K562 (cell line): ENCODE data around the gene CLEC3B. TPM values are rescaled to one million over a fixed set of nuclear protein-coding genes. Genes with fewer than 3 reads are reported as not detected.

Source experiments
- ATAC-seq: fragments of 200-7000 bp; cut with Tn5 transposase; 3 replicates; pipeline ENCODE4 v1.9.1; 2020; ENCODE audit warnings: moderate library complexity
- BruUV-seq: library from RNA; stranded (reverse); fragments of 400-500 nt; replicated peaks from 2 replicates; lab custom pipeline; 2021; lab: Mats Ljungman, UMichigan
- CTCF ChIA-PET: fragments of 300-600 bp; formaldehyde crosslinking; extraction: SDS; loops from one replicate; lab custom pipeline; 2021; ENCODE audit warnings: low intra/inter-chr PET ratio; lab: Yijun Ruan, JAX
- POLR2A ChIA-PET: fragments of 300-600, 350-650 bp; sonication (Branson Sonifier 250); formaldehyde crosslinking; extraction: SDS; loops from one replicate; lab custom pipeline; 2021; ENCODE audit warnings: antibody characterized with exemption, inconsistent platforms; lab: Yijun Ruan, JAX
- DNase-seq, 4 experiments: peaks; one replicate each; pipeline versions ENCODE4 v3.0.0 to v3.0.0-alpha.2; 2011 to 2018; ENCODE audit warnings: low spot score in 3 of 4, mixed read lengths in 3 of 4; ENCODE audit errors: extremely low read depth in 1 of 4
- FAIRE-seq: peaks from 2 replicates; lab custom pipeline; 2011; peaks lifted over from hg19 to GRCh38; lab: Jason Lieb, UNC
- H2AFZ ChIP-seq: 2 replicates; pipeline ENCODE4 v1.6.0; 2011; ENCODE audit warnings: low read depth, low read length, control low read depth, inconsistent platforms
- H3K27ac ChIP-seq: fragments of 200-600 bp; 3 replicates; pipeline ENCODE4 v1.8.0; 2011; ENCODE audit warnings: low read depth, mild to moderate bottlenecking, control low read depth, inconsistent platforms, low read length, moderate library complexity, mixed read lengths; ENCODE audit errors: extremely low read depth
- H3K27me3 ChIP-seq, 2 experiments: fragments of 300-600 bp in 1 of 2; 2 replicates in 1 of 2; 3 replicates in 1 of 2; pipeline versions ENCODE4 v1.6.0 to v1.8.0; 2011; ENCODE audit warnings: inconsistent platforms in 2 of 2, low read length in 2 of 2, mild to moderate bottlenecking in 1 of 2, mixed read lengths in 1 of 2, moderate library complexity in 1 of 2; ENCODE audit not compliant: control insufficient read depth in 2 of 2, insufficient read depth in 2 of 2
- H3K36me3 ChIP-seq: fragments of 300-600 bp; 3 replicates; pipeline ENCODE4 v1.8.0; 2011; ENCODE audit warnings: mild to moderate bottlenecking, low read length, inconsistent platforms; ENCODE audit not compliant: control insufficient read depth, insufficient read depth
- H3K4me1 ChIP-seq, 2 experiments: fragments of 200-600 bp in 1 of 2; replicated peaks in 1 of 2; 2 replicates in 1 of 2; 3 replicates in 1 of 2; pipeline versions ENCODE4 v1.5.1 to v1.8.0; 2011; ENCODE audit warnings: inconsistent platforms in 2 of 2, low read length in 2 of 2, mild to moderate bottlenecking in 1 of 2, mixed read lengths in 1 of 2, moderate library complexity in 1 of 2; ENCODE audit not compliant: control insufficient read depth in 2 of 2, insufficient read depth in 2 of 2
- H3K4me2 ChIP-seq: 2 replicates; pipeline ENCODE4 v1.6.1; 2011; ENCODE audit warnings: low read length, control low read depth, inconsistent platforms, mixed read lengths; ENCODE audit not compliant: insufficient read depth
- H3K4me3 ChIP-seq: fragments of 200-600 bp; sonication (generic), shearing (Covaris generic); 2 replicates; pipeline ENCODE4 v1.5.1; 2016; ENCODE audit warnings: control low read depth, inconsistent platforms
- H3K79me2 ChIP-seq: fragments of 200-600 bp; 3 replicates; pipeline ENCODE4 v1.8.0; 2011; ENCODE audit warnings: low read length, inconsistent platforms; ENCODE audit not compliant: control insufficient read depth, insufficient read depth
- H3K9ac ChIP-seq, 2 experiments: 2 replicates each; pipeline versions ENCODE4 v1.6.0 to v1.6.1; 2011; ENCODE audit warnings: low read depth in 2 of 2, low read length in 2 of 2, control low read depth in 1 of 2, inconsistent platforms in 1 of 2, mild to moderate bottlenecking in 1 of 2, mixed read lengths in 1 of 2; ENCODE audit not compliant: insufficient read depth in 1 of 2
- H3K9me1 ChIP-seq: one replicate; pipeline ENCODE4 v1.6.0; 2011; ENCODE audit warnings: inconsistent platforms, mild to moderate bottlenecking, low read length, moderate library complexity; ENCODE audit not compliant: control insufficient read depth, insufficient read depth
- H3K9me3 ChIP-seq: replicated peaks from 2 replicates; pipeline ENCODE4 v1.5.1; 2011; ENCODE audit warnings: low read depth, low read length, inconsistent platforms; ENCODE audit not compliant: control insufficient read depth, insufficient read depth
- H4K20me1 ChIP-seq: replicated peaks from 2 replicates; pipeline ENCODE4 v1.6.1; 2011; ENCODE audit warnings: low read length, inconsistent platforms, mixed read lengths; ENCODE audit not compliant: control insufficient read depth, insufficient read depth
- BRD4 ChIP-seq: fragments of 200-600 bp; sonication (generic); IDR thresholded peaks from 2 replicates; pipeline ENCODE4 v1.6.1; 2017; ENCODE audit warnings: inconsistent platforms
- GABPB1 ChIP-seq: sonication (generic); formaldehyde crosslinking; IDR thresholded peaks from 2 replicates; pipeline ENCODE4 v1.8.0; 2022; ENCODE audit warnings: mild to moderate bottlenecking, missing genetic modification reagents
- ID3 ChIP-seq, 2 experiments: fragments of 250-450 bp in 1 of 2; fragments of 450-650 bp in 1 of 2; sonication (Bioruptor Pico) in 1 of 2; IDR thresholded peaks; 2 replicates each; pipeline versions ENCODE4 v1.6.1 to v1.8.0; 2016 to 2021; ENCODE audit warnings: mild to moderate bottlenecking in 2 of 2, moderate library complexity in 2 of 2, missing compliant biosample characterization in 1 of 2, missing genetic modification characterization in 1 of 2
- ILF3 ChIP-seq: fragments of 450-650 bp; IDR thresholded peaks from 2 replicates; pipeline ENCODE4 v1.6.1; 2018; ENCODE audit warnings: antibody characterized with exemption, mild to moderate bottlenecking, moderate library complexity, borderline replicate concordance
- NEUROD1 ChIP-seq: fragments of 150-350 bp; IDR thresholded peaks from 2 replicates; pipeline ENCODE4 v1.6.1; 2014; ENCODE audit warnings: borderline replicate concordance, low read length, low read depth; ENCODE audit not compliant: partially characterized antibody
- NR4A1 ChIP-seq, 2 experiments: fragments of 250-450 bp in 1 of 2; fragments of 450-650 bp in 1 of 2; sonication (Bioruptor Pico) in 1 of 2; IDR thresholded peaks; 2 replicates each; pipeline versions ENCODE4 v1.4.0 to v1.6.1; 2016 to 2020; ENCODE audit warnings: mild to moderate bottlenecking in 2 of 2, missing compliant biosample characterization in 1 of 2, missing genetic modification characterization in 1 of 2, moderate library complexity in 1 of 2
- PKNOX1 ChIP-seq: fragments of 450-650 bp; IDR thresholded peaks from 2 replicates; pipeline ENCODE4 v1.6.1; 2016
- RFX7 ChIP-seq: fragments of 250-450 bp; sonication (Bioruptor Pico); IDR thresholded peaks from 2 replicates; pipeline ENCODE4 v1.5.1; 2021; ENCODE audit warnings: mild to moderate bottlenecking
- THRAP3 ChIP-seq: fragments of 450-650 bp; IDR thresholded peaks from 2 replicates; pipeline ENCODE4 v1.6.1; 2016; ENCODE audit warnings: mild to moderate bottlenecking, inconsistent platforms, borderline replicate concordance
- ZNF133 ChIP-seq: fragments of 250-450 bp; sonication (Bioruptor Pico); IDR thresholded peaks from 2 replicates; pipeline ENCODE4 v1.4.0; 2020; ENCODE audit warnings: mild to moderate bottlenecking
- ZNF639 ChIP-seq, 2 experiments: fragments of 200-800 bp in 1 of 2; sonication (Bioruptor generic) in 1 of 2; sonication (generic) in 1 of 2; formaldehyde crosslinking in 1 of 2; IDR thresholded peaks in 1 of 2; conservative IDR thresholded peaks in 1 of 2; 2 replicates each; pipeline versions ENCODE4 v1.5.0 to v1.6.1; 2016 to 2020; ENCODE audit warnings: missing compliant biosample characterization in 1 of 2, missing genetic modification characterization in 1 of 2, missing genetic modification reagents in 1 of 2
- WGBS: fragments of 100-300 bp; shearing (Covaris generic); methylation state at CpG from one replicate; pipeline ENCODE4 v1.1.6; 2016; ENCODE audit warnings: low coverage, mixed read lengths; ENCODE audit not compliant: insufficient coverage; ENCODE audit errors: missing lambda C conversion rate; 5-methylcytosine and 5-hydroxymethylcytosine counted together
- in situ Hi-C: fragments of 300-500 bp; cut with MboI; formaldehyde crosslinking; loops from 4 replicates; pipeline ENCODE4 v1.15.0; 2018; ENCODE audit warnings: inconsistent platforms, mixed read lengths
- intact Hi-C: fragments of 100-400 bp; cut with micrococcal nuclease; formaldehyde crosslinking; loops from 2 replicates; pipeline ENCODE4 v1.14.2; 2022
- polyA plus RNA-seq, 8 experiments: library from polyadenylated mRNA; depleted of rRNA in 4 of 8; stranded (reverse) in 5 of 8; unstranded in 3 of 8; fragments of >200 nt; fragmentation: Nextera tagmentation in 2 of 8; fragmentation: Illumina TruSeq in 1 of 8; extraction: Ambion mirVana in 2 of 8; extraction: Trizol in 1 of 8; gene quantifications; 2 replicates each; pipeline versions ENCODE4 v1.2.1 to v1.2.3, GENCODE V29; 2011 to 2014; ENCODE audit warnings: inconsistent platforms in 1 of 8, missing spikeins in 1 of 8
- total RNA-seq, 7 experiments: library from RNA; depleted of rRNA in 6 of 7; stranded (reverse); fragments of >200 nt in 6 of 7; fragmentation: Illumina TruSeq in 2 of 7; extraction: Trizol in 2 of 7; gene quantifications; 2 replicates each; pipeline versions ENCODE4 v1.2.1 to v1.2.3, GENCODE V29; 2011 to 2021; ENCODE audit warnings: low replicate concordance in 1 of 7

Gene CLEC3B
- total and polyA plus RNA-seq, 9 of the 15 experiments (the other 6 are each of a cell fraction or from before 2014, with no cell fraction given) = not detected

GRCh38 chr3:45055411-45056143, 29.5 kb downstream of the CLEC3B start (continued):
- TF ChIP-seq THRAP3 = no peak

- ATAC-seq (peak; percentile 8), FAIRE-seq (no peak)
- POLR2A ChIA-PET = interaction anchor here (1.1 to 6.1 kb wide), 5 partner anchors 14 to 120 kb away, joined by 3 to 32 read pairs (median 4); no protein-coding TSS in a partner anchor
- TF ChIP-seq ID3 (CRISPR knock-in tag; IDR thresholded peaks at IDR 0.05) (no peak), ID3 (tag; IDR thresholded peaks at IDR 0.05) (0 out of 2 replicates have a peak, but pooled peaks have one; percentile 37), ZNF133 (CRISPR knock-in tag) (no peak), NEUROD1 (peak; percentile 19), GABPB1 (no peak), RFX7 (CRISPR knock-in tag) (no peak), ZNF639 (CRISPR knock-in tag; conservative IDR thresholded peaks at IDR 0.05 in 1 of 2, IDR thresholded peaks at IDR 0.05 in 1 of 2) (0 out of 4 replicates have a peak, but pooled peaks of 1 of the 2 experiments have one; percentile 53), PKNOX1 (peak; percentile 63), BRD4 (0 out of 2 replicates have a peak, but pooled peaks have one; percentile 4), ILF3 (no peak), NR4A1 (CRISPR knock-in tag; IDR thresholded peaks at IDR 0.05) (no peak), NR4A1 (tag; IDR thresholded peaks at IDR 0.05) (peak; percentile 39; the same call in 1 of the 2 replicates)
Observed at GRCh38 chr3:45056608-45057301, 30.7 kb downstream of the CLEC3B start.

More at GRCh38 chr3:45056608-45057301, 30.7 kb downstream of the CLEC3B start:
- Histone ChIP-seq H3K79me2 (no peaks in the 10 kb centered on the region), H3K27me3 (no peaks in the 10 kb centered on the region), H4K20me1 (no peaks in the 10 kb centered on the region), H3K9me1 (no peaks in the 10 kb centered on the region), H3K9ac (peak overlapping the region; percentile 25 to 73; a peak in 2 of 4 replicates), H2AFZ (peak overlapping the region; percentile 51), H3K36me3 (no peaks in the 10 kb centered on the region), H3K4me3 (no peak overlapping the region), H3K4me2 (no peak overlapping the region), H3K27ac (peak overlapping the region; percentile 28; the same call in 2 of the 3 replicates), H3K9me3 (no peaks in the 10 kb centered on the region), H3K4me1 (peaks cover 27 to 84% of the 10 kb centered on the region in 2 experiments)
- in situ Hi-C loops (no loop called here), intact Hi-C loops (loop anchor here (1.0 kb wide), 1 partner anchor 115 kb away; no protein-coding TSS in a partner anchor)
- 46% methylated on average over 5 of the region's 5 CpGs for WGBS
- DNase-seq = no peak
- no TSS peak for BruUV-seq
- CTCF ChIA-PET = no interaction called here
